H1 (cell line): ENCODE data around the gene ATG2B.

Source experiments
- BACH1 ChIP-seq: IDR thresholded peaks from 2 replicates; pipeline ENCODE4 v1.6.1; 2012; ENCODE audit warnings: low read length, improper control_type of control experiment
- CTCF ChIP-seq, 3 experiments: IDR thresholded peaks; 1 replicate in 2 of 3; 2 replicates in 1 of 3; pipeline versions ENCODE4 v1.5.1 to v1.6.1; 2011; ENCODE audit warnings: low read length in 3 of 3, mild to moderate bottlenecking in 3 of 3, inconsistent platforms in 2 of 3, low read depth in 1 of 3, moderate library complexity in 1 of 3; ENCODE audit not compliant: insufficient read depth in 1 of 3; ENCODE audit errors: control extremely low read depth in 1 of 3
- EZH2 ChIP-seq: fragments of 200-600 bp; sonication (generic); IDR thresholded peaks from 2 replicates; pipeline ENCODE4 v1.7.1; 2012; ENCODE audit warnings: low read depth, mild to moderate bottlenecking, moderate library complexity, low read length, inconsistent platforms; ENCODE audit not compliant: severe bottlenecking
- JUND ChIP-seq: IDR thresholded peaks from 2 replicates; pipeline ENCODE4 v1.6.1; 2011; ENCODE audit warnings: mild to moderate bottlenecking, improper control_type of control experiment, low read length
- SIN3A ChIP-seq, 2 experiments: IDR thresholded peaks in 1 of 2; conservative IDR thresholded peaks in 1 of 2; 2 replicates each; pipeline ENCODE4 v1.6.1; 2011 to 2012; ENCODE audit warnings: low read length in 2 of 2, improper control_type of control experiment in 1 of 2, low read depth in 1 of 2, mild to moderate bottlenecking in 1 of 2
- SUZ12 ChIP-seq: fragments of 200-600 bp; sonication (generic); IDR thresholded peaks from 2 replicates; pipeline ENCODE4 v1.6.1; 2012; ENCODE audit warnings: mild to moderate bottlenecking, inconsistent platforms, low read length, moderate library complexity, mixed read lengths

GRCh38 chr14:96267916-96268315 lies 95.2 kb downstream of the ATG2B start:
- TF ChIP-seq BACH1: no peak
- TF ChIP-seq CTCF (IDR thresholded peaks at IDR 0.05; ENCODE audit: control extremely low read depth in 1 of 3, insufficient read depth in 1 of 3, low read depth in 1 of 3, low read length in 3 of 3): no peak
- TF ChIP-seq SIN3A (conservative IDR thresholded peaks at IDR 0.05 in 1 of 2, IDR thresholded peaks at IDR 0.05 in 1 of 2; ENCODE audit: low read depth in 1 of 2, low read length in 2 of 2): no peak
- TF ChIP-seq JUND: no peak
- no peak for TF ChIP-seq SUZ12
- TF ChIP-seq EZH2: no peak
